Esophagus (tissue), 2 donors: ENCODE measurements around the gene DDI2. TPM values are rescaled to one million over a fixed set of nuclear protein-coding genes. Genes with fewer than 3 reads are reported as not detected.

Experiments used
- polyA plus RNA-seq, 2 donors: library from polyadenylated mRNA; stranded (reverse); fragments of 200-250 nt; gene quantifications; one replicate each; pipeline ENCODE4 v1.2.3, GENCODE V29; 2013
- donor health status: healthy with polysubstance abuse.
- donor health status: Bipolar disorder and iron deficiency.

DDI2 gene
- polyA plus RNA-seq, 2 donors, result 9.6 to 15.3 TPM

Other genes with a start within 250 kb of the DDI2 start
- gene EFHD2, start 207.6 kb upstream of the DDI2 start, polyA plus RNA-seq, result 10 to 100 TPM; 32.5 to 38.0 TPM
- gene CTRC, start 179.0 kb upstream of the DDI2 start, polyA plus RNA-seq, result under 1 TPM; 0.16 to 0.53 TPM
- not detected for gene CELA2A, start 160.7 kb upstream of the DDI2 start, polyA plus RNA-seq
- not detected for gene CELA2B, start 141.4 kb upstream of the DDI2 start, polyA plus RNA-seq
- 10 to 100 TPM; 10.3 to 10.4 TPM for gene CASP9, start 93.2 kb upstream of the DDI2 start, polyA plus RNA-seq
- gene DNAJC16, start 90.6 kb upstream of the DDI2 start, polyA plus RNA-seq, result 1 to 10 TPM; 3.1 to 6.1 TPM
- gene AGMAT, start 32.4 kb upstream of the DDI2 start, polyA plus RNA-seq, result under 1 TPM; 0.16 to 0.27 TPM
- 10 to 100 TPM; 34.5 to 40.7 TPM for gene PLEKHM2, start 66.9 kb downstream of the DDI2 start, polyA plus RNA-seq
- gene SLC25A34, start 118.8 kb downstream of the DDI2 start, polyA plus RNA-seq, result 1 to 10 TPM in 1 of 2 donors, under 1 TPM in 1; 0.46 to 2.7 TPM
- not detected for gene TMEM82, start 125.0 kb downstream of the DDI2 start, polyA plus RNA-seq
- gene FBLIM1, start 141.3 kb downstream of the DDI2 start, polyA plus RNA-seq, result 10 to 100 TPM; 17.7 to 20.5 TPM
- 1 to 10 TPM; 1.9 to 2.0 TPM for gene UQCRHL, start 190.2 kb downstream of the DDI2 start, polyA plus RNA-seq
- 10 to 100 TPM; 14.4 to 15.3 TPM for gene SPEN, start 230.2 kb downstream of the DDI2 start, polyA plus RNA-seq